Sigmoid colon (tissue), 4 donors: ENCODE results near the gene PHTF2.

Source experiments
- EP300 ChIP-seq, 4 donors: sonication (generic); formaldehyde crosslinking; IDR thresholded peaks; one replicate each; pipeline ENCODE4 v1.6.1; 2017; ENCODE audit warnings: antibody characterized with exemption in 4 of 4
- POLR2A ChIP-seq, 2 donors: fragments of 450-650 bp; IDR thresholded peaks; one replicate each; pipeline ENCODE4 v1.6.1; 2016; ENCODE audit warnings: antibody characterized with exemption in 2 of 2, mild to moderate bottlenecking in 2 of 2, moderate library complexity in 2 of 2

DNA sequence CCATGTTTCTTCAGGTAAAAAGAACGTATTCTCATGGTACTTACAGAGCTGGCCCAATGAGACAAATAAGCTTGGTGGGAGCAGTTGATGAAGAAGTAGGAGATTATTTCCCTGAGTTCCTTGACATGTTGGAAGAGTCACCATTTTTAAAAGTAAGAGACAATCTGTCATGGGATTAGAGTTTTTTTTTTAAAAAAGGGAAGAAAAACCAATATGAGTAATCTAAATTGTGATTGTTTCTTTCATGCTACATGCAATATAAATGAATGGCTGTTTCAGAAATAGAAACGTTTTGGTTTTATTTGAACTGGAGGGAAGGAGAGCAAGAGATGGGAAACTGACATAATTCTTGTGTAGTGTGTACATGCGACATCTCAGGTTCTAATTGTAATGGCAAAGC lies 33.1 kb upstream of the PHTF2 start:
- TF ChIP-seq EP300 (IDR thresholded peaks at IDR 0.05), result no peak
- TF ChIP-seq POLR2A (IDR thresholded peaks at IDR 0.05), result no peak
